Measurements from ENCODE around the gene IQCK.

DNA sequence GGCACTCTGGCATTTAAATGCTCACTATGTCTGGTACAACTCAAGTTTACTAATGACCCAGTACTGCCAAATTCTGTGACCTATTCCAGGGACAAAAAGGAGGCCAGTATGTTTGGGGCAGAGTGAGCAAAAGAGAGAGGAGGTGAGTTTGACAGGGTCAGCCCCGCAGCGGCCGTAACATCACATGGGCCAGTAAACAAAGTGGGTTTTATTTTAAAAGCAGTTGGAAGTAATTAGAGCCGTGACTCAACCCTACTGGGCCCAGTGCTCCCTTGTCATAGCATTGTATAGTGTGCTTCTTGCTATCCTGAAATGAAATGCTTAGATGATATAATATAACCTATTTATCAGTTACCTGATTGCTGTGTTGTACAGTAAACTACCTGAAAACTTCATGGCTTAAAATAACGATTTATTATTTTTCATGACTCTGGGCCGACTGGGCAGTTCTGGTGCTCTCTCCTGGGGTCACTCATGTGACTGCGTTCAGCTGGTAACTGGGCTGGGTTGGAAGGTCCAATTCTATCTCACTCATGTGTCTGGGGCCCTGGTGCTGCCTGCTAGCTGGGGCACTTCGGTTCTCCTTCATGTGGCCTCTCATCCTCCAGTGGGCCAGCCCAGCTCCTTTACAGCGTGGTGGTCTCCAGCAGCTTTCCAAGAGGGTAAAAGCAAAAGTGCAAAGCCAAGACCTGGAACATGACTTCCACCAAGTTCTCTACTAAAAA is 27.4 kb downstream of the IQCK start:
- TF ChIP-seq, protein P1, sequence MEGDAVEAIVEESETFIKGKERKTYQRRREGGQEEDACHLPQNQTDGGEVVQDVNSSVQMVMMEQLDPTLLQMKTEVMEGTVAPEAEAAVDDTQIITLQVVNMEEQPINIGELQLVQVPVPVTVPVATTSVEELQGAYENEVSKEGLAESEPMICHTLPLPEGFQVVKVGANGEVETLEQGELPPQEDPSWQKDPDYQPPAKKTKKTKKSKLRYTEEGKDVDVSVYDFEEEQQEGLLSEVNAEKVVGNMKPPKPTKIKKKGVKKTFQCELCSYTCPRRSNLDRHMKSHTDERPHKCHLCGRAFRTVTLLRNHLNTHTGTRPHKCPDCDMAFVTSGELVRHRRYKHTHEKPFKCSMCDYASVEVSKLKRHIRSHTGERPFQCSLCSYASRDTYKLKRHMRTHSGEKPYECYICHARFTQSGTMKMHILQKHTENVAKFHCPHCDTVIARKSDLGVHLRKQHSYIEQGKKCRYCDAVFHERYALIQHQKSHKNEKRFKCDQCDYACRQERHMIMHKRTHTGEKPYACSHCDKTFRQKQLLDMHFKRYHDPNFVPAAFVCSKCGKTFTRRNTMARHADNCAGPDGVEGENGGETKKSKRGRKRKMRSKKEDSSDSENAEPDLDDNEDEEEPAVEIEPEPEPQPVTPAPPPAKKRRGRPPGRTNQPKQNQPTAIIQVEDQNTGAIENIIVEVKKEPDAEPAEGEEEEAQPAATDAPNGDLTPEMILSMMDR (IDR thresholded peaks at IDR 0.05) = no peak
- TF ChIP-seq POLR2A (IDR thresholded peaks at IDR 0.05) = no peak

Measured in heart left ventricle (tissue), 13 donors.